Upper lobe of right lung (tissue), 1 donor: ENCODE data around the gene ZNF536. TPM values are rescaled to one million over a fixed set of nuclear protein-coding genes. Genes with fewer than 3 reads are reported as not detected.
"Not testable (repeated sequence)": the region's sequence is repeated elsewhere in the genome, so short reads cannot be mapped to it uniquely, and the experiment has no call there.

ENCODE experiments used
- ATAC-seq: fragments of 200-7000 bp; cut with Tn5 transposase; one replicate; pipeline ENCODE4 v1.9.1; 2020; ENCODE audit warnings: mild to moderate bottlenecking, moderate library complexity
- DNase-seq: peaks from one replicate; pipeline ENCODE4 v3.0.0-alpha.2; 2020
- H3K27ac ChIP-seq: fragments of 200-600 bp; one replicate; pipeline ENCODE4 v1.8.0; 2022
- H3K27me3 ChIP-seq: fragments of 200-600 bp; one replicate; pipeline ENCODE4 v1.8.0; 2022; ENCODE audit warnings: mild to moderate bottlenecking
- H3K36me3 ChIP-seq: fragments of 200-600 bp; one replicate; pipeline ENCODE4 v1.8.0; 2022
- H3K4me1 ChIP-seq: fragments of 200-600 bp; one replicate; pipeline ENCODE4 v1.8.0; 2022
- H3K4me3 ChIP-seq: fragments of 200-600 bp; one replicate; pipeline ENCODE4 v1.8.0; 2022; ENCODE audit warnings: mild to moderate bottlenecking
- H3K9me3 ChIP-seq: fragments of 200-600 bp; one replicate; pipeline ENCODE4 v1.8.0; 2022
- CTCF ChIP-seq: fragments of 200-600 bp; IDR thresholded peaks from one replicate; pipeline ENCODE4 v1.8.0; 2022; ENCODE audit warnings: antibody characterized with exemption
- intact Hi-C: fragments of 100-400 bp; cut with DNase I; formaldehyde crosslinking; loops from one replicate; pipeline ENCODE4 v1.11.0; 2022
- total RNA-seq: library from RNA; stranded (reverse); fragmentation: NEBNext Ultra II Directional; extraction: Animal tissue kit (Norgen Biotek cat#: 25700); gene quantifications from one replicate; pipeline ENCODE4 v1.2.1, GENCODE V29; 2021
- donor health status: DM: no; HTN: yes; CAD: no; lungs with severe emphysema.

The ZNF536 gene
- total RNA-seq, 1 donor from 2014 or later = 0.09 TPM

- H3K36me3 ChIP-seq = no peaks in the 10 kb centered on the region
- no peak for TF ChIP-seq CTCF
- no peaks in the 10 kb centered on the region for H3K4me1 ChIP-seq
- no peak for DNase-seq
- ATAC-seq = no peak
- no peak overlapping the region for H3K27ac ChIP-seq
- H3K4me3 ChIP-seq = no peak overlapping the region
- no peaks in the 10 kb centered on the region for H3K9me3 ChIP-seq
- intact Hi-C loops = no loop called here
- H3K27me3 ChIP-seq = no peaks in the 10 kb centered on the region
These were observed 19.7 kb downstream of the ZNF536 start for GRCh38 chr19:30391554-30392551.

GRCh38 chr19:30393046-30393445 is 20.9 kb downstream of the ZNF536 start:
- Histone ChIP-seq H3K4me3 (no peak overlapping the region), H3K27me3 (no peaks in the 10 kb centered on the region), H3K36me3 (no peaks in the 10 kb centered on the region), H3K4me1 (no peaks in the 10 kb centered on the region), H3K9me3 (no peaks in the 10 kb centered on the region), H3K27ac (no peak overlapping the region)
- intact Hi-C loops = no loop called here
- ATAC-seq (no peak), DNase-seq (no peak)
- no peak for TF ChIP-seq CTCF

GRCh38 chr19:30393729-30394480 is 21.7 kb downstream of the ZNF536 start:
- DNase-seq (no peak), ATAC-seq (no peak)
- Histone ChIP-seq H3K27me3 (no peaks in the 10 kb centered on the region), H3K4me1 (no peaks in the 10 kb centered on the region), H3K27ac (no peak overlapping the region), H3K4me3 (no peak overlapping the region), H3K36me3 (no peaks in the 10 kb centered on the region), H3K9me3 (no peaks in the 10 kb centered on the region)
- no peak for TF ChIP-seq CTCF
- intact Hi-C loops = no loop called here

- H3K27ac ChIP-seq = no peak overlapping the region
- no peaks in the 10 kb centered on the region for H3K9me3 ChIP-seq
- H3K27me3 ChIP-seq = no peaks in the 10 kb centered on the region
- DNase-seq (no peak), ATAC-seq (no peak)
- no peaks in the 10 kb centered on the region for H3K4me1 ChIP-seq
- intact Hi-C loops = no loop called here
- H3K36me3 ChIP-seq = no peaks in the 10 kb centered on the region
- H3K4me3 ChIP-seq = no peak overlapping the region
- no peak for TF ChIP-seq CTCF
These were observed 22.4 kb downstream of the ZNF536 start for GRCh38 chr19:30394481-30395151.

- Histone ChIP-seq H3K27me3 (no peaks in the 10 kb centered on the region), H3K4me1 (no peaks in the 10 kb centered on the region), H3K27ac (no peak overlapping the region), H3K36me3 (no peaks in the 10 kb centered on the region), H3K9me3 (no peaks in the 10 kb centered on the region), H3K4me3 (no peak overlapping the region)
- TF ChIP-seq CTCF = no peak
- ATAC-seq = no peak
- DNase-seq = no peak
- intact Hi-C loops = no loop called here
These were observed 23.1 kb downstream of the ZNF536 start for GRCh38 chr19:30395283-30395682.

GRCh38 chr19:30398539-30398938 is 26.4 kb downstream of the ZNF536 start:
- H3K36me3 ChIP-seq, ATAC-seq, H3K27ac ChIP-seq, H3K4me1 ChIP-seq, H3K9me3 ChIP-seq, DNase-seq, H3K4me3 ChIP-seq, H3K27me3 ChIP-seq, intact Hi-C loops: not testable (repeated sequence)
